ENCODE results near the gene YPEL1. TPM values are rescaled to one million over a fixed set of nuclear protein-coding genes. Genes with fewer than 3 reads are reported as not detected.
"Not testable (repeated sequence)": the region's sequence is repeated elsewhere in the genome, so short reads cannot be mapped to it uniquely, and the experiment has no call there.

The YPEL1 gene
- total RNA-seq, 1 donor from 2014 or later = 20.4 TPM

GRCh38 chr22:21736084-21736642 is 569 bp upstream of the YPEL1 start:
- H3K27me3 ChIP-seq (ENCODE audit: control insufficient read depth in 3 of 3, insufficient read depth in 3 of 3, low read length in 3 of 3) = no peaks in the 10 kb centered on the region
- H3K4me1 ChIP-seq (ENCODE audit: control insufficient read depth in 3 of 3, insufficient read depth in 3 of 3, low read length in 3 of 3) = peaks cover 10 to 29% (median 11%) of the 10 kb centered on the region in 3 donors
- H3K27ac ChIP-seq (ENCODE audit: low read depth, low read length) = no peak overlapping the region
- no peaks in the 10 kb centered on the region for H3K9me3 ChIP-seq (ENCODE audit: control insufficient read depth in 3 of 3, low read length in 3 of 3)
- no peaks in the 10 kb centered on the region for H3K36me3 ChIP-seq (ENCODE audit: control insufficient read depth in 3 of 3, insufficient read depth in 3 of 3, low read length in 3 of 3)
- H3K9ac ChIP-seq (ENCODE audit: low read depth in 1 of 3, low read length in 3 of 3) = peak overlapping the region; percentile 43 to 76 (median 53)
- peak overlapping the region; percentile 68 to 87 (median 81) for H3K4me3 ChIP-seq (ENCODE audit: low read length in 3 of 3)

GRCh38 chr22:21734540-21735199 is 924 bp downstream of the YPEL1 start:
- Histone ChIP-seq H3K27ac (ENCODE audit: low read depth, low read length) (peak overlapping the region; percentile 91), H3K4me1 (ENCODE audit: control insufficient read depth in 3 of 3, insufficient read depth in 3 of 3, low read length in 3 of 3) (peaks cover 10 to 37% (median 11%) of the 10 kb centered on the region in 3 donors), H3K27me3 (ENCODE audit: control insufficient read depth in 3 of 3, insufficient read depth in 3 of 3, low read length in 3 of 3) (no peaks in the 10 kb centered on the region), H3K4me3 (ENCODE audit: low read length in 3 of 3) (peak overlapping the region; percentile 74 to 83 (median 76)), H3K36me3 (ENCODE audit: control insufficient read depth in 3 of 3, insufficient read depth in 3 of 3, low read length in 3 of 3) (peaks cover 0 to 3% (median 0%) of the 10 kb centered on the region in 3 donors), H3K9me3 (ENCODE audit: control insufficient read depth in 3 of 3, low read length in 3 of 3) (no peaks in the 10 kb centered on the region), H3K9ac (ENCODE audit: low read depth in 1 of 3, low read length in 3 of 3) (peak overlapping the region; percentile 82 to 86 (median 83))

GRCh38 chr22:21731503-21731902 is 4.1 kb downstream of the YPEL1 start:
- H3K27me3 ChIP-seq (ENCODE audit: control insufficient read depth in 3 of 3, insufficient read depth in 3 of 3, low read length in 3 of 3) = no peaks in the 10 kb centered on the region
- no peaks in the 10 kb centered on the region for H3K9me3 ChIP-seq (ENCODE audit: control insufficient read depth in 3 of 3, low read length in 3 of 3)
- no peak overlapping the region for H3K27ac ChIP-seq (ENCODE audit: low read depth, low read length)
- H3K4me1 ChIP-seq (ENCODE audit: control insufficient read depth in 3 of 3, insufficient read depth in 3 of 3, low read length in 3 of 3) = peaks cover 10 to 49% (median 11%) of the 10 kb centered on the region in 3 donors
- no peak overlapping the region for H3K9ac ChIP-seq (ENCODE audit: low read depth in 1 of 3, low read length in 3 of 3)
- peaks cover 0 to 5% (median 3%) of the 10 kb centered on the region in 3 donors for H3K36me3 ChIP-seq (ENCODE audit: control insufficient read depth in 3 of 3, insufficient read depth in 3 of 3, low read length in 3 of 3)
- no peak overlapping the region for H3K4me3 ChIP-seq (ENCODE audit: low read length in 3 of 3)

DNA sequence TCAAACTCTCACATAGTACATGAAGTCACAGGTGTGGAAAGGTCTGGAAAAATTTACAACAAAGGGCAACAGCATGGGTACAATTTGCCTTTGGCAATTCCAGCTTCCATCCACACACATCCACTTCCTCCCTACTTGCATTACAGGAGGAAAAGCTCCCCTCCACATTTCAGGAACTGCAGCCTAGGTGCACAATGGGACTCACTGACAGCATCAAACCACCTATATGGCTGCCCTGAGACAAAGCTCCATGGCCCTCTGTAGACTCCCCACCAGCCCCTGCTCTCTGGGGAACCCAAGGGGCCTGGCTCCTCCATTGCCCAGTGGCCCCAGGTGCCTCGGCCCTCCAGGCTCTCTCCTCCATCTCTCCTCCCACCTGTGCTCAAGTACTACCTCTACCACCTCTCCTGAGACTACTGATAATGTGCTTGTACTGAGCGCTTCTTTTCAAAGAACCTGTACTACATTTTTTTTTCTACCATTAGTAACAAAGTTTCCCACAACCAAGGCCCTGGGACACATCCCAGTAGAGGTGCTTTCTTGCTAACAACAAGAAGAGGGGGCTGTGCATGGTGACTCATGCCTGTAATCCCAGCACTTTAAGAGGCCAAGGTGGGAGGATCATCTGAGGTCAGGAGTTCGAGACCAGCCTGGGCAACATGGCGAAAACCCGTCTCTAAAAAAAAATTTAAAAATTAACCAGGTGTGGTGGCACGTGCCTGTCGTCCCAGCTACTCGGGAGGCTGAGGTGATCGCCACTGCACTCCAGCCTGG is 4.9 kb downstream of the YPEL1 start:
- H3K4me1 ChIP-seq (ENCODE audit: control insufficient read depth in 3 of 3, insufficient read depth in 3 of 3, low read length in 3 of 3) = peaks cover 7 to 52% (median 11%) of the 10 kb centered on the region in 3 donors
- H3K9me3 ChIP-seq (ENCODE audit: control insufficient read depth in 3 of 3, low read length in 3 of 3) = no peaks in the 10 kb centered on the region
- no peak overlapping the region for H3K4me3 ChIP-seq (ENCODE audit: low read length in 3 of 3)
- peaks cover 0 to 5% (median 3%) of the 10 kb centered on the region in 3 donors for H3K36me3 ChIP-seq (ENCODE audit: control insufficient read depth in 3 of 3, insufficient read depth in 3 of 3, low read length in 3 of 3)
- H3K27ac ChIP-seq (ENCODE audit: low read depth, low read length) = no peak overlapping the region
- H3K27me3 ChIP-seq (ENCODE audit: control insufficient read depth in 3 of 3, insufficient read depth in 3 of 3, low read length in 3 of 3) = no peaks in the 10 kb centered on the region
- H3K9ac ChIP-seq (ENCODE audit: low read depth in 1 of 3, low read length in 3 of 3) = no peak overlapping the region

- H3K9ac ChIP-seq (ENCODE audit: low read depth in 1 of 3, low read length in 3 of 3) = not testable (repeated sequence)
These were observed 6.4 kb downstream of the YPEL1 start for GRCh38 chr22:21729184-21729583.

DNA sequence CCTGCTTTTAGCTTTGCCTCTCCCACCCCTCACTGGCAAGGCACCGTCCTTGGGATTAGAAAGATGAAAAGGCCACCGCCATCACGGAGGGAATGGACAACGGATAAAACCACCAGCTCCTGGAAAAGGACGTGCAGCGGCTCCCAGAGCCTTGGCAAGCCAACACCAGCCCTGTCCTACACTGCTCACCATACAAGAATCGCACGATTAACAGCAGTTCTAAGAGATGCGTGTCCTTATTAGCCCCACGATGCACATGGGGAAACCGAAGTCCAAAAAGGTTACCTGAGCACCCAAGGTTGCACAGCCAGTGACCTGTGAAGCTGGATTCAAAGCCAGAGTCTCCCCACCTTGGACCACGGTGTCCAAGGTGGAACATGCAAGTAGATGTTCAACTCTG is 7.3 kb downstream of the YPEL1 start:
- Histone ChIP-seq H3K4me3 (ENCODE audit: low read length in 3 of 3) (no peak overlapping the region), H3K36me3 (ENCODE audit: control insufficient read depth in 3 of 3, insufficient read depth in 3 of 3, low read length in 3 of 3) (peaks cover 0 to 5% (median 3%) of the 10 kb centered on the region in 3 donors), H3K9ac (ENCODE audit: low read depth in 1 of 3, low read length in 3 of 3) (no peak overlapping the region), H3K27ac (ENCODE audit: low read depth, low read length) (no peak overlapping the region), H3K4me1 (ENCODE audit: control insufficient read depth in 3 of 3, insufficient read depth in 3 of 3, low read length in 3 of 3) (peaks cover 0 to 35% (median 0%) of the 10 kb centered on the region in 3 donors), H3K27me3 (ENCODE audit: control insufficient read depth in 3 of 3, insufficient read depth in 3 of 3, low read length in 3 of 3) (no peaks in the 10 kb centered on the region), H3K9me3 (ENCODE audit: control insufficient read depth in 3 of 3, low read length in 3 of 3) (no peaks in the 10 kb centered on the region)

More at GRCh38 chr22:21729184-21729583, 6.4 kb downstream of the YPEL1 start:
- H3K27ac ChIP-seq (ENCODE audit: low read depth, low read length); H3K36me3 ChIP-seq (ENCODE audit: control insufficient read depth in 3 of 3, insufficient read depth in 3 of 3, low read length in 3 of 3); H3K4me3 ChIP-seq (ENCODE audit: low read length in 3 of 3); H3K27me3 ChIP-seq (ENCODE audit: control insufficient read depth in 3 of 3, insufficient read depth in 3 of 3, low read length in 3 of 3); H3K9me3 ChIP-seq (ENCODE audit: control insufficient read depth in 3 of 3, low read length in 3 of 3): not testable (repeated sequence)
- H3K4me1 ChIP-seq (ENCODE audit: control insufficient read depth in 3 of 3, insufficient read depth in 3 of 3, low read length in 3 of 3) = peaks cover 0 to 42% (median 1%) of the 10 kb centered on the region in 3 donors

- H3K4me3 ChIP-seq (ENCODE audit: low read length in 3 of 3) = no peak overlapping the region
- no peak overlapping the region for H3K27ac ChIP-seq (ENCODE audit: low read depth, low read length)
These were observed 7.8 kb downstream of the YPEL1 start for GRCh38 chr22:21727768-21728167.

DNA sequence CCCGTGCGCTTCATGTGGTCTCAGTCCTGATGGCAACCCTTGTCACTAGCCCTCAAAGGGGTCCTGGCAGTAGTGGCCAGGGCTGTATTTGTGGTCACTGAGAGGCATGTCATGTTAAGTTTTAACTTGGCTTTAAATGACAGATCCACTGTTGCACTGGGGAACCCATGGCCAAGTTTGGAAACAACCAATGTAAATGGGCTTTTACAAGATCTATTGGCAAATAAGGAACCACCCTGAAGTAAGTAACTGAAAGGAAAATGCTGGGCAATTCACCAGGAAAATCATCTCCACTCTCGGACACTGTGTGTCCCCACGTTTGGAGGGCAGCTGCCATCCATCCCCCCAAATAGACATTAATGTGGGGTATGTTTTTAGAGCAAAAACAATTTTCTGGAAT is 8.4 kb downstream of the YPEL1 start:
- H3K9ac ChIP-seq (ENCODE audit: low read depth in 1 of 3, low read length in 3 of 3) = peak overlapping the region in 1 of 3 donors; percentile 1
- H3K36me3 ChIP-seq (ENCODE audit: control insufficient read depth in 3 of 3, insufficient read depth in 3 of 3, low read length in 3 of 3) = peaks cover 0 to 5% (median 3%) of the 10 kb centered on the region in 3 donors
- H3K27me3 ChIP-seq (ENCODE audit: control insufficient read depth in 3 of 3, insufficient read depth in 3 of 3, low read length in 3 of 3) = no peaks in the 10 kb centered on the region
- H3K9me3 ChIP-seq (ENCODE audit: control insufficient read depth in 3 of 3, low read length in 3 of 3) = no peaks in the 10 kb centered on the region
- no peak overlapping the region for H3K4me3 ChIP-seq (ENCODE audit: low read length in 3 of 3)
- no peak overlapping the region for H3K27ac ChIP-seq (ENCODE audit: low read depth, low read length)
- H3K4me1 ChIP-seq (ENCODE audit: control insufficient read depth in 3 of 3, insufficient read depth in 3 of 3, low read length in 3 of 3) = peaks cover 0 to 35% (median 0%) of the 10 kb centered on the region in 3 donors

More at GRCh38 chr22:21727768-21728167, 7.8 kb downstream of the YPEL1 start:
- peaks cover 0 to 35% (median 0%) of the 10 kb centered on the region in 3 donors for H3K4me1 ChIP-seq (ENCODE audit: control insufficient read depth in 3 of 3, insufficient read depth in 3 of 3, low read length in 3 of 3)
- H3K9me3 ChIP-seq (ENCODE audit: control insufficient read depth in 3 of 3, low read length in 3 of 3) = no peaks in the 10 kb centered on the region
- no peak overlapping the region for H3K9ac ChIP-seq (ENCODE audit: low read depth in 1 of 3, low read length in 3 of 3)
- H3K36me3 ChIP-seq (ENCODE audit: control insufficient read depth in 3 of 3, insufficient read depth in 3 of 3, low read length in 3 of 3) = peaks cover 0 to 5% (median 3%) of the 10 kb centered on the region in 3 donors
- no peaks in the 10 kb centered on the region for H3K27me3 ChIP-seq (ENCODE audit: control insufficient read depth in 3 of 3, insufficient read depth in 3 of 3, low read length in 3 of 3)

GRCh38 chr22:21726650-21727049 is 8.9 kb downstream of the YPEL1 start:
- H3K4me1 ChIP-seq (ENCODE audit: control insufficient read depth in 3 of 3, insufficient read depth in 3 of 3, low read length in 3 of 3) = peaks cover 0 to 33% (median 2%) of the 10 kb centered on the region in 3 donors
- no peaks in the 10 kb centered on the region for H3K27me3 ChIP-seq (ENCODE audit: control insufficient read depth in 3 of 3, insufficient read depth in 3 of 3, low read length in 3 of 3)
- no peak overlapping the region for H3K4me3 ChIP-seq (ENCODE audit: low read length in 3 of 3)
- H3K27ac ChIP-seq (ENCODE audit: low read depth, low read length) = no peak overlapping the region
- peaks cover 0 to 5% (median 3%) of the 10 kb centered on the region in 3 donors for H3K36me3 ChIP-seq (ENCODE audit: control insufficient read depth in 3 of 3, insufficient read depth in 3 of 3, low read length in 3 of 3)
- H3K9me3 ChIP-seq (ENCODE audit: control insufficient read depth in 3 of 3, low read length in 3 of 3) = no peaks in the 10 kb centered on the region
- H3K9ac ChIP-seq (ENCODE audit: low read depth in 1 of 3, low read length in 3 of 3) = no peak overlapping the region

Measured in skeletal muscle tissue (tissue), 4 donors.